Fibroblast of skin of scalp (primary cell): ENCODE results near the gene TMEM247.
"Not testable (repeated sequence)": the region's sequence is repeated elsewhere in the genome, so short reads cannot be mapped to it uniquely, and the experiment has no call there.

Experiments
- DNase-seq: peaks from one replicate; pipeline ENCODE4 v3.0.0-alpha.2; 2013

TMEM247 gene

DNA sequence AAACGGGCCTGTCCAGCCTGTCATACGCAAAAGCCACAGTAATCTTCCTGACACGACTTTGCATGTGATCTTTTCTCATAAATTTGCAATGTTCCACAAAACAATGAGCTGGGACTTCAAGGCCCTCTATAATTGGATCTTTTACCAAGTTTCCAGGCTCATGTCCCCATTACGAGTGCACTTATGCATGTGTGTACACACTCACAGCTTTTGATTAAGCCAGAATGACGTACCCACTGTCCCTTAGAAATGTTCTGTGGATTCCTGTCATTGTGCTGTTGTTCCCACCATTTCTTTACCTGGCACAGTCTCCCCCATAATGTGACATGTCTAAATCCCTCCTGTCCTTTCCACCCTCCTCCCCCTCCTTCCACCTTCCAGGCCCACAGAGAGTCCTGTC, 19.7 kb upstream of the TMEM247 start:
- no peak for DNase-seq

GRCh38 chr2:46460241-46460921, 19.0 kb upstream of the TMEM247 start:
- DNase-seq = no peak

- DNase-seq = peak; percentile 49
Measured at GRCh38 chr2:46461011-46461674, 18.2 kb upstream of the TMEM247 start.

DNA sequence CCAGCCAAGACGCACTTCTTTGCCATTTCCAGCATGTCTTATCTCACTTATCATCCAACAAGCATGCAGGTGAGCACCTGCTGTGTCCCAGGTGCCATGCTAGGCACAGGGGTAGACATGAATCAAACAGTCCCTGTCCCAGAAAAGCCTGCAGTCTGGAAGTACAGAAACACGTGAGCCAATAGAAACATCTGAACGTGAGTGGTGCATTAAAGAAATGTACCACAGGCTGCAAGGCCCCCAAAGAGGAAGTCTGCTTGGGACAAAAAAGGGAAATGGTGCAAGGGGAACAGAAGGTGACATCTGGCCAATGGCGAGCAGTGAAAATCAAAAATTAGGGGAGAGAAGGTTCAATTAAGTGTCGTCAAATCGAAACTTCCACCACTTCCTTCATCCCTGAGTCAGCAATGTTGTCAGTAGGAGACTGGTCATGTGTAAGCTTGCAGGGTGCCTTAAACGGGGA, 17.6 kb upstream of the TMEM247 start:
- no peak for DNase-seq

GRCh38 chr2:46462936-46463335, 16.4 kb upstream of the TMEM247 start:
- DNase-seq = peak; percentile 71

GRCh38 chr2:46469116-46469515, 10.2 kb upstream of the TMEM247 start:
- DNase-seq = no peak

DNA sequence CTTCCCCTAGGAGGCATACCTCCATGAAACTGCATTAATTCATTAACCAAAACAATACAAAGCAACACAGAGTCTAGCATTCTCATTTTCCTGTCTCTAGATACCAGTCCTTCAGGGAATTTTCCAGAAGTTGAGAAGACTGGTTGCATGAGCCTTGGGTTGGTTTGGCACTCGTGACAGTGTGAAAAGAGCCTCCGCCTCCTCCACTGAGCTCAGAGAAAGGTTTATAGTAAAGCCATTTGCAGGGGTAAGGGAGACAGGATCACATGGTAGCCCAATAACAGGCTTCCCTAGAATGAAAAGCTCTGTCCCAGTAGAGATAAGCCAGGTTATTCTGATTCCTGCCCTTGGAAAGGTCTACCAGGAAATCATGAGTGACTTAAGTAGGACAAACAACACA, 9.7 kb upstream of the TMEM247 start:
- DNase-seq = no peak

GRCh38 chr2:46470114-46470628, 9.2 kb upstream of the TMEM247 start:
- DNase-seq = no peak

- no peak for DNase-seq
Measured at GRCh38 chr2:46471019-46471583, 8.3 kb upstream of the TMEM247 start.

- no peak for DNase-seq
Measured at GRCh38 chr2:46471697-46472096, 7.7 kb upstream of the TMEM247 start.

DNA sequence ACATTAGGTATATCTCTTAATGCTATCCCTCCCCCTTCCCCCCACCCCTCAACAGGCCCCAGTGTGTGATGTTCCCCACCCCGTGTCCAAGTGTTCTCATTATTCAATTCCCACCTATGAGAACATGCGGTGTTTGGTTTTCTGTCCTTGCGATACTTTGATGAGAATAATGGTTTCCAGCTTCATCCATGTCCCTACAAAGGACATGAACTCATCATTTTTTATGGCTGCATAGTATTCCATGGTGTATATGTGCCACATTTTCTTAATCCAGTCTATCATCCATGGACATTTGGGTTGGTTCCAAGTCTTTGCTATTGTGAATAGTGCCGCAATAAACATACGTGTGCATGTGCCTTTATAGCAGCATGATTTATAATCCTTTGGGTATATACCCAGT, 7.2 kb upstream of the TMEM247 start:
- DNase-seq = not testable (repeated sequence)

DNA sequence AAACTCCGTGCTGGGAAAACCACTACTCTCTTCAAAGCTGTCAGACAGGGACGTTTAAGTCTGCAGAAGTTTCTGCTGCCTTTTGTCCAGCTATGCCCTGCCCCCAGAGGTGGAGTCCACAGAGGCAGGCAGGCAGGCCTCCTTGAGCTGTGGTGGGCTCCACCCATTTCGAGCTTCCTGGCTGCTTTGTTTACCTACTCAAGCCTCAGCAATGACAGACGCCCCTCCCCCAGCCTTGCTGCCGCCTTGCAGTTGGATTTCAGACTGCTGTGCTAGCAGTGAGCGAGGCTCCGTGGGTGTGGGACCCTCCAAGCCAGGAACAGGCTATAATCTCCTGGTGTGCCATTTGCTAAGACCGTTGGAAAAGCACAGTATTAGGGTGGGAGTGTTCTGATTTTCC, 1.9 kb upstream of the TMEM247 start:
- DNase-seq = not testable (repeated sequence)

- no peak for DNase-seq
Measured at GRCh38 chr2:46477925-46478324, 1.4 kb upstream of the TMEM247 start.

DNA sequence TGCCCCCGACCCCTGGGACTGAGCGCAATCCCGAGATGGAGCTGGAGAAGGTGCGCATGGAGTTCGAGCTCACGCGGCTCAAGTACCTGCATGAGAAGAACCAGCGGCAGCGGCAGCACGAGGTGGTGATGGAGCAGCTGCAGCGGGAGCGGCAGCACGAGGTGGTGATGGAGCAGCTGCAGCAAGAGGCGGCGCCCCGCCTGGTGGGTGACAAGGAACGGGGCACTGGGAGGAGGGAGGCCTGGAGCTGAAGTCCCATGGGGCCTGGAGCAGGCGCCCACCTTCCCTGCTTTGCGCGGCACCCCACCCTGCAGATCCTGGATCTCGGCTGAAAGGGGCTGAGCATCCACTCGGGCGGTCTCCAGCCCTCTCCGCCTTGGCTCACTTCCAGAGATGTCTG, 1.2 kb downstream of the TMEM247 start:
- no peak for DNase-seq

DNA sequence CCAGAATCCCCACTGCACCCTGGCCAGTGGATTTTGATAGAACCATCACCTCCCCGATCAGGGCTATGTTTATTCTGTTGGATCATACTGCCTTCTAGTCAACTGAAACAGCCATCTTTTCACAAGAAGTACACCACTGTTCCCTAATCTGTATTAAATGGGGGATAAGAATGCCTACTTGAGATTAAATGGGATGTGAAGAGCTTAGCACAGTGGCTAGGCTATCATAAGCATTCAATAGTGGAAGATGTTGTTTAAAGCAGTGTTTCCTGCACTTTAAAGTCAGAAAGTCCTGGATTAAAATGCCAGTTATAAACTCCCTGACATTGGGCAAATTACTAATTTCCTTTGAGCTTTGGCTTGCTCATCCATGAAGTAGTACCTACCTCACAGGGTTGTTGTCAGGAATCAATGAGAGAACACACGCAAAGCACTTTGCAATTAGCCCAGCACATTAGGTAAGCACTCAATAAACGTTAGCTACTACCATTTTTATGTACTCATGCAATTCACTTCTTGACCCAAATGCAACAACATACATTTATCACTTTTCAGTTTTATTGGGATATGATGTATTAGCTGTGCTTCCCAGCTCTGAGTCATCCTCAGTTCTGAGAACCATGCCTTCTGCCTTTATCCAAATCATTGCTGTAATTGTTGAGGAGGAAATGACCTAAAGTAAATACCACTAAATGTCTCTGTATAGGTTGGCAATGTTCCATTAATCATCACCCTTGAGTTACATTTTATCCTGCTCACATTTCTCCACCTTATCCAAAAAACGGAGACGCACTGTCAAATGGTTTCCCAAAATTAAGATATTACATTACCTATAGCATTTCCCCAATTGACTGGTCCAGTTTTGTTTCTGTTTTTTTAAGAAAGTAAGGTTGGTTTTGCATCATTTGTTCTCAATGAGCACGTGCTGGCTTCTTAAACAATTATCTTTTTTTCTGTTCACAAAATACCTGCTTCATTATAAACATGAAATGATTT, 2.1 kb downstream of the TMEM247 start:
- peak; percentile 64 for DNase-seq

- DNase-seq = no peak
Measured at GRCh38 chr2:46482490-46482889, 3.1 kb downstream of the TMEM247 start.

GRCh38 chr2:46485002-46485401, 5.6 kb downstream of the TMEM247 start:
- no peak for DNase-seq

DNA sequence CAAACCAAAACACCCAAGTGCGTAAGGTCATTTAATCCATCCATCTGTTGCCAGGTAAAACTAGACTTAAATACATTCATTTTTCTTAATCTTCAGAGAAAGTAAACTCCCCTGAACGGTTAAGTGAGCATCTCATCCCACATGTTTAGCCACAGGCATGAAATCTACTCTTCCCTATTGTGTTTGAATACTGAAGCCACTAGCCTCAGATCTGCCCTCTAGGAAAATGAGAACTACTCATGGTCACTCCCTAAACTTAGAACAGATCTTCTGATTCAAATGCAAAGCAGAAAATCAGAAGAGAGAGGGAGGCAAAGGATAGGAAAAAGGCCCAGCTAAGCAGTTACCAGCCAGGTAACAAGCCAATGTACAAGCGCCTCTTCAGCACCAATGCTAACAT, 7.1 kb downstream of the TMEM247 start:
- DNase-seq = no peak

DNA sequence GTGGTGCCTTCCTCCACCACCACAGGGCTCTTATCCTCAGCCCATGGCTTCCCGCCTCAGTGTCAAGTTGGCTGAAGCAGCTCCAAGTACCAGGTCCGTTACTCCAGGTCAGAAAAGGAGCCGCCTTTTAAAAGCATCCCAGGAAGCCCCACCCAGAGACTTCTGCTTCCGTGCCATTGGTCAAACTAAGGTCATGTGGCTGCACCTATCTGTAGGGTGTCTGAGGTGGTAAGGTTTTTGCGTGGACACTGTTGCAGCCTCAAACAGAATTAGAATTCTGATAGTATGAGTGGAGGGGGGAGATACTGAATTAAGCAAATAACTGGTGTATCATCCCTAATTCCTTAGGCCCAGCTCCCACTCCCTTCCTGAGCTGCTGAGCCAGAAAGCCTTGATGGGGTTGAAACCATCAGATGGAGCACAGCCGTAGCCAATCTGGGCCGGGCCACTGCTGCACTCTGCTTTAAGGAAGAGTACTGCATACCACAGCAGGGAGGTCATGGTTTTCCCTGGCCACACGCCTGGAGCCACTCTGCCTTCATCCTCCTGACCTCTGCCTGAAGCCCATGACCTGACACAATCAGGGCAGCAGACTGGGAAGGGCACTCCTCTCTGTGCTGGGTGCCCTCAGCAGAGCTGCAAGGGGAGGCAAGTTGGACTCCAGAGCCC, 8.4 kb downstream of the TMEM247 start:
- DNase-seq = peak; percentile 75

DNA sequence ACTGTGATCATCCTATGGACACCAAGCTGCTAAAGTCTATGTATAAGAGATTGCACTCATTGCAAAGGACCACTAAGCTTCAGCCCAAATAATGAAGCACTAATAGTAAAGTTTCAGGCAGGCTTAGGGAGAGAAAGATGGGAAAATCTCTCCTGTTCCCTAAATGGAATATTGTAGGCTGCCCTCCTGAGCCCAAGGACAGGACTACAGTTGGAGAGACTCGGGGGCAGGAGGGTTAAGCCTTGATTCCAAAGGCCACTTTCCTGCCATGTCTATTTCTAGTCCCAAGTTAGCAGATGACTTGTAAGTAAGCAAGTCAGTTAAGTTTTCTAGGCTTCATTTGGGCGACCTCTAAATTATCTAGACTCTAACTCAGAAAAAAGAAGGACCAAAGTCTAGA, 9.0 kb downstream of the TMEM247 start:
- no peak for DNase-seq

DNA sequence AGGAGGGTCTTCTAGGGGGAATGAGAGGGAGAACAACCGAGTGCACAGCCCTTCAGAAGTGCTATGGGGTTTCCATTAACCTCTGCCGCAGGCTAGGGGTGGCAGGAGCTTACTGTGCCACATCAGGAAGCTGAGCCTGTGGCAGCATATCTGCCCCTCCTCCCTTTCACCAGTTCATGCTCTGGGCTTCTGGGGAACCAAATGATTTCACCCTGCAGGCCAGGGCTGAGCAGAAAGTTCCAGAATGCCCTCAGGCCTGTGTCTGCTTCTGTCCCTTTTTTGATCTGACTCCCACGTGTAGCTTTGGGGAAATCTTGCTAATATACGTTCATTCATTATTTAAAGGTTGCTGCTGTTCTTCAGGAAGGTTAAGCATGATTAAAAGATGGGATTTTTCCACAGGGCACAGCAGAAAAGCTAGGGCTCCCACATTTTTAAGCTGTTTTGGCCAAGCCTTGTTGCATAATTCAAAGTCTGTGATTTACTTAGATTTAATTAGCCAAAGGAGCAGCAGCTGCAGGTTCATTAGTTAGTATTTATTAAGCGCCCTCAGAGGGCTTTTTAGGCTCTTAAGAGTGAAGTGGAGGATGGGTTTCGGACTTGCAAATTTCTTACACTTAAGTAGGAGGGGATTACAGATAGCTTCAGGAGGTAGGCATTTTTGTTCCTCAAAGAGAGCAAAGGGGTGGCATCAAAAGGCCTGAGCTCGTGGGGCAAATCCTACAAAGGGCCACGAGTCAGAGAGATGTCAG, 10.2 kb downstream of the TMEM247 start:
- no peak for DNase-seq
